Urinary bladder (tissue), 4 donors: ENCODE measurements around the gene FSTL4. TPM values are rescaled to one million over a fixed set of nuclear protein-coding genes. Genes with fewer than 3 reads are reported as not detected.

Experiments used
- DNase-seq: peaks from one replicate; pipeline ENCODE4 v3.0.0-alpha.2; 2015; ENCODE audit errors: extremely low spot score
- H3K27ac ChIP-seq: one replicate; pipeline ENCODE4 v1.5.1; 2013; ENCODE audit warnings: low read depth, mild to moderate bottlenecking, moderate library complexity
- H3K36me3 ChIP-seq: one replicate; pipeline ENCODE4 v1.6.1; 2013; ENCODE audit warnings: mild to moderate bottlenecking, moderate library complexity; ENCODE audit not compliant: insufficient read depth
- H3K4me1 ChIP-seq: one replicate; pipeline ENCODE4 v1.6.1; 2013; ENCODE audit warnings: mild to moderate bottlenecking, moderate library complexity; ENCODE audit not compliant: insufficient read depth
- H3K4me3 ChIP-seq: one replicate; pipeline ENCODE4 v1.5.1; 2013; ENCODE audit warnings: low read depth, low read length
- WGBS: extraction: QIAGEN DNeasy Blood & Tissue Kit; methylation state at CpG from one replicate; pipeline ENCODE4 v1.1.7; 2013; 5-methylcytosine and 5-hydroxymethylcytosine counted together
- polyA plus RNA-seq: library from polyadenylated mRNA; stranded (reverse); fragments of 200-250 nt; gene quantifications from one replicate; pipeline ENCODE4 v1.2.3, GENCODE V29; 2013
- total RNA-seq: library from RNA; depleted of rRNA; stranded (reverse); fragments of >200 nt; gene quantifications from one replicate; pipeline ENCODE4 v1.2.3, GENCODE V29; 2014
- donor health status: healthy with polysubstance abuse.
- donor health status: healthy.

FSTL4 gene
- total and polyA plus RNA-seq, 2 donors = 4.0 to 7.5 TPM

DNA sequence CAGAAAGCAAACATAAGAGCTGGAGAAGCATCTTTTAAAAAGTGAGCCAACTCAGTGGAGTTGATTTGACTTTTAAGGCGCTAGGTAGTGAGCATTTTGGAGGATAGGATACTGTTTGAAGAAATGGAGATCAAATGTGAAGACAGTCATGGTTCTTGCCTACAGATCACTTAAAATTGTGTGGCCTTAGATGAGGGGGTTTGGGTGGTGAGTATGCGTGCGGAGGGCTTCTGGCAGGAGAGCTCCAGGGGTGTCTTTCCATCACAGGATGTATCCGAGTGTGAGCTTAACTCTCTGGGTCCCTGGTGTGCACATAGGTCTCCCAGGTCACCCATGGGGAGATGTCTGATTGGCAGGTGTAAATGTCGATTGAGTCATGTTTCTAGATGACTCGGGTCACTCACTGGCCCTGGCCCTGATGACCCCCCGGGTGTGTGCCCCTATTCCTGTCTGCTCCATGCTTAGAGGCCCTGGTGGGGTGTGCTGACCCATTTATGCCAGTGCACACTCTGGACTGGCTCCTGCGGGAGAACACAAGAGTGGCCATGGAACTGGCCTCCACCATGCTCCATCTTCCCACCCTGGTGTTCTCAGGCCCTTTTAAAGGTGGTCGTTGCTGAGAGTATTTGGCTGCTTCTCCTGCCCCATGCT is 274.4 kb downstream of the FSTL4 start:
- no peak overlapping the region for H3K27ac ChIP-seq
- H3K4me3 ChIP-seq = no peak overlapping the region
- DNase-seq = no peak
- 91% methylated on average over 9 of the region's 9 CpGs for WGBS
- H3K36me3 ChIP-seq = no peaks in the 10 kb centered on the region
- no peaks in the 10 kb centered on the region for H3K4me1 ChIP-seq

DNA sequence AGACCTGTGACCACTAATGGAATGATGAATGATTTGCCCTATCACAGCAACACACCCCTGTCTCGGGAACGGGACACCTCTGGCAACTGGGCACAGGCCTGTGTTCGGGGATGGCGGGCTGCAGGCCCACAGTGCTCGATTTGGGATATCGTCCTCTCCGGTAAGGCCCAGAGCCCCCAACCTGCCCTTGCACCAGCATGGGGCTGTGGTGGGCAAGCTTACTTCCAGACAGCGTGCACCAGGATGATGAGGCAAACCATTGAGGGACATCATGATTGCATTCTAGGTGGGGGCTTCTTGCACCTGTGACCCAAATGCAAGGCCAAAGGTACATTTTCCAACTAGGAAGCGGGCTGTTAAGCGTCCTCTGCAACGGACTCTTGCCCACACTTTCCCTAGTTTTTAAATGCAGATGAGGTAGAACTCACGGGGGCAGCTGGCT is 275.4 kb downstream of the FSTL4 start:
- Histone ChIP-seq H3K36me3 (no peaks in the 10 kb centered on the region), H3K27ac (no peak overlapping the region), H3K4me1 (no peaks in the 10 kb centered on the region), H3K4me3 (no peak overlapping the region)
- no peak for DNase-seq
- 97% methylated on average over 12 of the region's 12 CpGs for WGBS

DNA sequence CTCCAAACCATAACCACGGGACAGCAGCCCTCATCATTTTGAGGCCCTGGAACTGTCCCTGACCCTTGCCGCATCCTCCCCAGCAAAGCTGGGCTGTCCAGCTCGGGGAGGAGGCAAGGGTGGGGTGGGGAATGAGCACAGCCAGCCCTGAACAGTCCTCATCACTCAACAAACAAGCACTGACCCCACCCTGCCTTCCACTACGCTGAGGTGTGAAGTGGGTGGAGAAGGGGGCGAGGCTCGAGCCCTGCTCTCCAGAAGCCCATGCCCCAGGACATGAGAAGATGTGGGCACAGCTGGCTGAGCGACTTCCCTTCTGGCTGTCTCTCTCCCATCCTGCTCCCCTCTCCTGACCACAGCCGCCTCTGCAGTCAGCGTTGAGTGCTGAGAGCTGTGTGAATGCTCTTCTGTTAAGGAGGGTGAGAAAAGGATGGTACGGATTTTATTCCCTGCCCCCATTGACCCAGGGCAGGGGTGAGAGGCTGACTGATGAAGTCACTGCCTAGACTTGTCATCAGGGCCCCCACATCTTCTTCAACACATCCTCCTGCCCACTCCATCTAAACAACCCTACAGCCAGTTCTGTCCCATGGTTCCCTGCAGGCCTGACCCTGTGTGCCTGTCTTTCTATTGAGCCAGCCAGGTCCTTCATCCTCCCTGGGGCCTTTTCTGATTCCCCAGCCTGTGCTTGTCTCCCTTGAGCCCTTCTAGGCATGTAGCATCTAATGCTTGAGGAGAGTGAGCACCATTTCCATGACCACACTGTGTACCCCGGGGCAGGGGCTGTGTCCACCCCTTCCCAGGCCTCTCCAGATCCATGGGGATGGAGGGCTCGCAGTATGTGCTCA is 276.0 kb downstream of the FSTL4 start:
- DNase-seq = no peak
- Histone ChIP-seq H3K27ac (no peak overlapping the region), H3K4me3 (no peak overlapping the region), H3K4me1 (no peaks in the 10 kb centered on the region), H3K36me3 (no peaks in the 10 kb centered on the region)
- 73% methylated on average over 12 of the region's 12 CpGs for WGBS

DNA sequence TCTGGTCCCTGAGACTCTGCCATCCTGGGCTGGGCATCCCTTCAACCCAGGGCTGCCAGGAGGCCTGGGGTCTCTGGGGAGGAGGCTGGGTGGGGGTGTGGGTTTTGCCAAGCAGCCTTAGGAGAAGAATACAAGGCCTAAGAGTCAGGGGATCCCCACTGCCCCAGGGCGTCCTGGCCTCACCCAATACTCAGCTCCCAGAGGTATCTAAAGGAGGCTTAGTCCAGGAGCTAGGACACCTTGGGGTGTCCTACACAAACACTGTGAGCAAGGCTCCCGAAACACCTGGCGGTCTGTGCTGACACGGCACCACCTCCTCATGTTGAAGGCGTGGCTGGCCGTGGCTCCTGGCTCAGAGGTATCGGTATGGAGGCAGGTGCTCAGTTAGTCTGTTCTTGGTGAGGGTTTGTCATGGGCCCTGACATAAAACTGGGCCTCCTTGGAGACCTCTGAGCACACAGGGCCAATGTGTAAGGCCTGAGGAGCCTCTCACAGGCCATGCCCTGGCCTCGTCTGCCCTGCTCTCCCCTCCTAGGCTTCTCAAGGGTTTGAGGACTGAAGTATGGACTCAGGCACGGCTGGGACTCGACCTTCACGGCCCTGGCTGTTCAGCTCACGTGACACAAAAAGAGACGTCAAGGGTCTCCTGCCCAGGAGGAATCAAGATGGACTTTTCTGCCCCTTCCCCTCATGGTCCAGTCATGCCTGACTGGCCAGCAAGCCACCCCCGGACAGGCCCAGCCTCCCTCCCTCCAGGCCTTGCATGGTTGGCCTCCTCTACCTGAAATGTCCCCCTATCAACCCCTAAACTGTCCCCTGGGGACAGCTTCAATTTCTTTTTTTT is 277.3 kb downstream of the FSTL4 start:
- Histone ChIP-seq H3K4me1 (no peaks in the 10 kb centered on the region), H3K4me3 (no peak overlapping the region), H3K36me3 (no peaks in the 10 kb centered on the region), H3K27ac (no peak overlapping the region)
- no peak for DNase-seq
- 94% methylated on average over 14 of the region's 14 CpGs for WGBS

DNA sequence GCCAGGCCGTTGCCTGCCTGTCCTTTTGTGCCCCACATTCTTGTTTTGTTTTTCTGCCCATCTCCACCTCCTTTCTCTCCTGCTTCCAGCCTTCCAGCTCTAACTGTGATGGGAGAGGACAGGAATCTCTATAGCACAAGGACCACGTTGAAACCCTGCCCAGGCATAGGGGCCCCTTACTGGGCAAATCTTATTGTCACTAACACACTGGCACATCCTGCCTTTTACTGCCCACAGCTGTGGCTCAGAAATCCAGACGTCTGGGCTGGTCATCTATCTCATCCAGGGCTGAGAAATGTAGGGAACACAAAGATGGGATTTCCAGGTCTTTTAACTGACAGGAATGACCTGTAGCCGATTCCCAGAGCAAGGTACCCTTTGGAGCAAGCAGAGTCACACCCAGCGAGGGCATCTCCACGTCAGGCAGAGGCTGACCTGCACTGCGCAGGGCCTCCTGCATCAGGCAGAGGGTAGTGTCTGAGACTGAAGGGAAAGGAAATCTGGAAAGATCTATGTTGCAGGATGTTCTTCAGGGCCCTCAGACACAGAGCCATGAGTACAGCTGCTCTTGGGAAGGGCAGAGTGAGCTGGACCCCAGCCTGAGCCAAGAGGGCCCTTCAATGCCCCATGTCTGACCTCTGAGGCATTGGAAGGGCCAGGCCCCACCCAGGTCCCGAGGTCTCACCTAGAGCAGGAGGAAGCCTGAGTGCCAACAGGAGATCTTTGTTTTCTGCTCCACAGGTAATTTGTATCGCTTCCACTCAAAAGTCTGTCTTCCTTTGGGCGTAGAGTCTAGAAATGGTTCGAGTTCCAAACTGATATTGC is 278.8 kb downstream of the FSTL4 start:
- Histone ChIP-seq H3K4me3 (no peak overlapping the region), H3K4me1 (no peaks in the 10 kb centered on the region), H3K27ac (no peak overlapping the region), H3K36me3 (no peaks in the 10 kb centered on the region)
- DNase-seq = no peak
- 86% methylated on average over 11 of the region's 11 CpGs for WGBS

DNA sequence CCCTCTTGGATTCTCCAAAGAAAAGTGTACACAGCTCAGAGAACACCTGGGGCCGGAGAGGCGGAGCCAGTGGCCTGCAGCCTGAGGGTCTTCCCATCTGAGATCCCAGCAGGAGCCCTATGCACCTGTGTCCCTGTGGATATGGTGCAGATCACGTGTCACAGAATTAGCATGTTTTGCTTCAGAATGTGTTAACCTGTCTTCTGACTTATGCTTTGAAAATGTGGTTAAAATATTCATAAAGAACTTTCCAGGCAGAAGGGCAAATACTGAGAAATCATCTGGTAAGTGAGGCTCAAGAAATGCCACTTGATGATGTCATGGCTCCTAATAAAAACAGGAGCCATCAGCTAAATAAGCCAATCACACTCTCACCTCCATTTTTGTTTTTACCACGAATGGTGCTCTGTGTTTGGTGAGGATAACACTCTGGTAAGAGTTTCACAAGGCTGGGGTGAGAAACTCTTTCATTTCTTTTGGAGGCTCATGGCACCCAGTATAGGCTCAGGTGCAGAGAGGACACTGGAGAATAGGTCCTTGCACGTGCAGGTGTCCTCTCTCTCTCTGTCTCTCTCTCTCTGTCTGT is 279.8 kb downstream of the FSTL4 start:
- Histone ChIP-seq H3K4me3 (no peak overlapping the region), H3K4me1 (no peaks in the 10 kb centered on the region), H3K36me3 (no peaks in the 10 kb centered on the region), H3K27ac (no peak overlapping the region)
- no peak for DNase-seq
- WGBS = 89% methylated on average over 5 of the region's 5 CpGs

DNA sequence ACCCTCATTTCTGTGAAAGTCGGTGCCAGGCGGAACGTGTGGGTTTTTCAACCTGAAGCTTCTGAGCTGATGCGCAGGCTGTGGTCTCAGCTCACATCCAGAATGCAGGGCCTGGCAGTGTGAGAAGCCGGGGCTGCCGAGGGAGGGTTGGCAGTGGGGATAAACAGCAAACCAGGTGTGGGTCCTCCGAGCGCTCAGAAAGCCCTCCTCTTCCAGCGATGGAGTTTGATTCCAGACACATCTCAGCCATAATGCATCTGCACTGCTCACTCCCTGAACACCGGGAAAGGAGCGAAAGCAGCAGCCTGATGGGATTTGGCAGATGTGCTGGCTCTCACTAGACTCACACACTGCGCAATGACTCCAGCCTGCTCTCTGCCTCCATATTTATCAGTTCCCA is 280.4 kb downstream of the FSTL4 start:
- Histone ChIP-seq H3K4me1 (no peaks in the 10 kb centered on the region), H3K4me3 (no peak overlapping the region), H3K27ac (no peak overlapping the region), H3K36me3 (no peaks in the 10 kb centered on the region)
- WGBS = 58% methylated on average over 12 of the region's 12 CpGs
- DNase-seq = no peak

GRCh38 chr5:133330956-133331355 is 281.4 kb downstream of the FSTL4 start:
- Histone ChIP-seq H3K4me1 (no peaks in the 10 kb centered on the region), H3K36me3 (no peaks in the 10 kb centered on the region), H3K27ac (no peak overlapping the region), H3K4me3 (no peak overlapping the region)
- DNase-seq = no peak
- 88% methylated on average over 5 of the region's 5 CpGs for WGBS

DNA sequence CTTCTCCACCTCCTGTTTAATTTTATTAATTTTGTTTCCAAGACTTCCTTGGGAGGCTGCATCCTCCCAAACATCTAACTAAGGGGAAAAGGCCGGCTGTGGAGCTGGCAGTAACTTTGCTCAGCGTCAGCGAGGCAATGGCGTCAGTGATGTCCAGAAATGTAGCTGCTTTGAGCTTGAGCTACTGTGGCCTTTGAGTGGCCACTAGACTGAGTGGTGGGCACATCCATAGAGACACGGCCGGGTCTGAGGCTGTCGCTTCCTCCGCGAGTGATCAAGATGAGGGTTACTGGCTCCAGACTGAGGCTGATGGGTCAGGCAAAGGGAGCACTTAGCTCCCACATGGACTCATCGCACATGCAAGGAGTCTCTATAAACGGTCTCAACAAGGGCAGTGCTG is 283.5 kb downstream of the FSTL4 start:
- H3K36me3 ChIP-seq = no peaks in the 10 kb centered on the region
- no peak for DNase-seq
- no peak overlapping the region for H3K27ac ChIP-seq
- H3K4me1 ChIP-seq = no peaks in the 10 kb centered on the region
- no peak overlapping the region for H3K4me3 ChIP-seq
- 92% methylated on average over 11 of the region's 11 CpGs for WGBS

DNA sequence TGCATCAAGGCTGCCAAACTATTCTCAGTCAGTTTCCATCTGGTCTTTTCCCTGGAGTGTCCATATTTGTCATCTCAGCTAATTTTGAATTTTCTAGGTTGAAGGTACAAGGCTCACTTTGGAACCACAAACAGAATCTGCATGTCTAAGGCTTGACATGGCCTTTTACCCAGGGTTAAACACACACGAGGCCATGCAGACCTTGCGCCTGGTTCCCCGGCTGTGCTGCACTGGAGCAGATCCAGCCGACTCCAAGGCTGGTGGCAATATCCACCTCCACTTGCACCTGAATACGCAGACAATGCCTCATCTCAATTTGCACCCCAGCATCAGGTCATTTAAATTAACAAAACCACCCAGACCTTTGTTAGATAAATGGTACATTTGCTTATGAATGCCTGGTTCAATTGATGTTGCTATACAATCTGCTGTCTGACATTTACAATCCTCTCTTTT is 284.4 kb downstream of the FSTL4 start:
- Histone ChIP-seq H3K36me3 (no peaks in the 10 kb centered on the region), H3K4me1 (no peaks in the 10 kb centered on the region), H3K4me3 (no peak overlapping the region), H3K27ac (no peak overlapping the region)
- WGBS = 87% methylated on average over 5 of the region's 5 CpGs
- no peak for DNase-seq

DNA sequence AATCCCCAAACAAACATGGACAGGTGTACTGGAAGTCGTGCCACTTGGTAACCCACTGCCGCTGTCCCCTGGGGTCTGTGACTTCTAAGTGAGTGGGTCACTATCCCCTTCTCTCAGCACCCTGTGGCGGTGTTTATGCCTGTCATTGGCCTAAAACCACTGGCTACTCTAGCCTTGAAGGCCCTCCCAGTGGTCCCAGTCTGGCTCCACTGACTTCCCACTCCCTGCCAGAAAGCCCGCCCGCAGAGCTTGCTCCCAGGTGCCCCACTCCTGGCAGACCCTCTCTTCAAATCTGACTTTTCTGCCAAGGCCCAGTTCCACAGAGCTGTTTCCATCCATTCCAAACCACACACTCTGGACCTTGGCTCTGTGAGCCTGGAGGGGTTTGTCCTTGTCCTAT is 286.0 kb downstream of the FSTL4 start:
- no peaks in the 10 kb centered on the region for H3K36me3 ChIP-seq
- no peak for DNase-seq
- WGBS = 93% methylated on average over 5 of the region's 5 CpGs

GRCh38 chr5:133325864-133326263 is 286.5 kb downstream of the FSTL4 start:
- no peak for DNase-seq
- 71% methylated on average over 5 of the region's 5 CpGs for WGBS
- H3K36me3 ChIP-seq = no peaks in the 10 kb centered on the region

More for the DNA sequence above, 286.0 kb downstream of the FSTL4 start:
- Histone ChIP-seq H3K4me3 (no peak overlapping the region), H3K4me1 (no peaks in the 10 kb centered on the region), H3K27ac (no peak overlapping the region)

GRCh38 chr5:133324926-133325325 is 287.4 kb downstream of the FSTL4 start:
- Histone ChIP-seq H3K27ac (no peak overlapping the region), H3K4me3 (no peak overlapping the region), H3K36me3 (no peaks in the 10 kb centered on the region), H3K4me1 (no peaks in the 10 kb centered on the region)
- no peak for DNase-seq
- 93% methylated on average over 4 of the region's 4 CpGs for WGBS

More at GRCh38 chr5:133325864-133326263, 286.5 kb downstream of the FSTL4 start:
- Histone ChIP-seq H3K4me3 (no peak overlapping the region), H3K4me1 (no peaks in the 10 kb centered on the region), H3K27ac (no peak overlapping the region)
